Prostate gland (tissue), 2 donors: ENCODE measurements around the gene KCND3. TPM values are rescaled to one million over a fixed set of nuclear protein-coding genes. Genes with fewer than 3 reads are reported as not detected.

Source experiments
- DNase-seq: peaks from one replicate; pipeline ENCODE4 v3.0.0-alpha.2; 2019; ENCODE audit warnings: low spot score
- H3K27ac ChIP-seq, 2 donors: fragments of 200-600 bp; sonication (generic); 2 replicates each; pipeline ENCODE4 v1.5.1; 2017 to 2019
- H3K27me3 ChIP-seq: fragments of 200-600 bp; sonication (generic); replicated peaks from 2 replicates; pipeline ENCODE4 v1.5.1; 2019; ENCODE audit not compliant: insufficient read depth
- H3K36me3 ChIP-seq, 2 donors: fragments of 200-600 bp; sonication (generic); 1 replicate in 1 of 2; 2 replicates in 1 of 2; pipeline versions ENCODE4 v1.5.1 to v1.8.1; 2017 to 2019
- H3K4me1 ChIP-seq: fragments of 200-600 bp; sonication (generic); replicated peaks from 2 replicates; pipeline ENCODE4 v1.5.1; 2019
- H3K4me3 ChIP-seq, 2 donors: fragments of 200-600 bp; sonication (generic); 2 replicates each; pipeline ENCODE4 v1.5.1; 2017 to 2019
- H3K9me3 ChIP-seq: fragments of 200-600 bp; sonication (generic); 2 replicates; pipeline ENCODE4 v1.5.1; 2017
- POLR2A ChIP-seq: fragments of 450-650 bp; IDR thresholded peaks from one replicate; pipeline ENCODE4 v1.6.1; 2016; ENCODE audit warnings: antibody characterized with exemption, mild to moderate bottlenecking
- POLR2AphosphoS5 ChIP-seq: sonication (generic); formaldehyde crosslinking; IDR thresholded peaks from one replicate; pipeline ENCODE4 v1.6.1; 2017; ENCODE audit warnings: antibody characterized with exemption
- whole genome bisulfite sequencing: methylation state at CpG from one replicate; pipeline ENCODE4 v1.1.5; 2018; 5-methylcytosine and 5-hydroxymethylcytosine counted together
- intact Hi-C: fragments of 100-400 bp; cut with DNase I; formaldehyde crosslinking; loops from one replicate; pipeline ENCODE4 v1.14.2; 2022
- total RNA-seq, 2 donors: library from RNA; depleted of rRNA; stranded (reverse); fragments of >200 nt; gene quantifications; one replicate each; pipeline ENCODE4 v1.1.0, GENCODE V29; 2016
- TF ChIP-seq, protein P1 (sequence below), 4 experiments: fragments of 200-600 bp in 2 of 4; fragments of 450-650 bp in 2 of 4; sonication (generic) in 2 of 4; IDR thresholded peaks; 1 replicate in 3 of 4; 2 replicates in 1 of 4; pipeline ENCODE4 v1.5.1; 2016 to 2019; ENCODE audit warnings: antibody characterized with exemption in 4 of 4, mild to moderate bottlenecking in 2 of 4, moderate library complexity in 2 of 4

The KCND3 gene
- total RNA-seq, 2 donors from 2014 or later: 17.1 to 27.3 TPM

DNA sequence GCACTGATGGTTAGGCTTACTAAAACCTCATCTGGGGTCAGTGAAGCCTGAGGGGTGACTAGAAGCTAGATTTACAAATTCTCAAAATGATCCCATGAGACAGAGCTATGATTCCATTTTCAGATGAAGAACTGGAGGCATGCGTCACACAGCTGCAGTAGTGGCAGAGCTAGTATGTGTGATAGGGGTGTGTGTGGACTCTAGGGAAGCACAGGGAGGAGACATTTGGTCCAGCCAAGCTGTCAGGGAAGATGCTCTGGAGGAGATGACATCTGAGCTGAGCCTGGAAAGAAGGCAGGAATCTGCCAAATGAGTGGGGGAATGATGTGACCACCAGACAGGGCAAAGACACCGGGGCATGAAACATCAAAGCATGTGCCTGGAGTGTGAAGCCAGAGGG, 12.0 kb upstream of the KCND3 start:
- no peak for DNase-seq
- no peaks in the 10 kb centered on the region for H3K9me3 ChIP-seq
- no peak overlapping the region for H3K27ac ChIP-seq
- H3K27me3 ChIP-seq: no peaks in the 10 kb centered on the region
- 67% methylated on average over 2 of the region's 2 CpGs for whole genome bisulfite sequencing
- H3K4me1 ChIP-seq: no peaks in the 10 kb centered on the region
- H3K4me3 ChIP-seq: no peak overlapping the region
- H3K36me3 ChIP-seq: no peaks in the 10 kb centered on the region
- intact Hi-C loops: no loop called here
- TF ChIP-seq POLR2A (no peak), POLR2AphosphoS5 (no peak)
- TF ChIP-seq, protein P1, sequence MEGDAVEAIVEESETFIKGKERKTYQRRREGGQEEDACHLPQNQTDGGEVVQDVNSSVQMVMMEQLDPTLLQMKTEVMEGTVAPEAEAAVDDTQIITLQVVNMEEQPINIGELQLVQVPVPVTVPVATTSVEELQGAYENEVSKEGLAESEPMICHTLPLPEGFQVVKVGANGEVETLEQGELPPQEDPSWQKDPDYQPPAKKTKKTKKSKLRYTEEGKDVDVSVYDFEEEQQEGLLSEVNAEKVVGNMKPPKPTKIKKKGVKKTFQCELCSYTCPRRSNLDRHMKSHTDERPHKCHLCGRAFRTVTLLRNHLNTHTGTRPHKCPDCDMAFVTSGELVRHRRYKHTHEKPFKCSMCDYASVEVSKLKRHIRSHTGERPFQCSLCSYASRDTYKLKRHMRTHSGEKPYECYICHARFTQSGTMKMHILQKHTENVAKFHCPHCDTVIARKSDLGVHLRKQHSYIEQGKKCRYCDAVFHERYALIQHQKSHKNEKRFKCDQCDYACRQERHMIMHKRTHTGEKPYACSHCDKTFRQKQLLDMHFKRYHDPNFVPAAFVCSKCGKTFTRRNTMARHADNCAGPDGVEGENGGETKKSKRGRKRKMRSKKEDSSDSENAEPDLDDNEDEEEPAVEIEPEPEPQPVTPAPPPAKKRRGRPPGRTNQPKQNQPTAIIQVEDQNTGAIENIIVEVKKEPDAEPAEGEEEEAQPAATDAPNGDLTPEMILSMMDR (IDR thresholded peaks at IDR 0.05): no peak

DNA sequence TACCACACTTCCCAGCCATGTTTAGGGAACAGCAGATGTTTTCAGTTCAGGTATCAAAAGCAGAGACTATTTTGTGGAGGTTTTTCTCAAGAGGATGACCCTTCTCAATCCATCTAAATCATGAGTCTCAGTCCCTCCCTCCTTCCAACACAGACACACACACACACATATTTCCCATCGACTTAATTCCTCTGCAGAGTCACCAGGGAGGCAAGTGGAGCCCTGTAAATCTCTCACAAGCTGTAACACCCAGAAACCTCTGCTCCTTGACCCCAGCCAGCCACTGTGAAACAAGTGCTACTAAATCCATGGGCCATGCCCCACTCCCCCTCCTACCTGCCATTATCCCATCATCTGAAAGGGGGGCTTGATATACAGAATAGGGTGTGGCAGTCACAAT, 10.6 kb upstream of the KCND3 start:
- H3K36me3 ChIP-seq: no peaks in the 10 kb centered on the region
- no peak for DNase-seq
- no peak overlapping the region for H3K27ac ChIP-seq
- no peak overlapping the region for H3K4me3 ChIP-seq
- H3K4me1 ChIP-seq: no peaks in the 10 kb centered on the region
- 41% methylated on average over 1 of the region's 1 CpG for WGBS
- no peaks in the 10 kb centered on the region for H3K27me3 ChIP-seq
- TF ChIP-seq, protein P1 (IDR thresholded peaks at IDR 0.05): no peak
- TF ChIP-seq POLR2A: no peak
- TF ChIP-seq POLR2AphosphoS5: no peak
- intact Hi-C loops: no loop called here
- H3K9me3 ChIP-seq: no peaks in the 10 kb centered on the region

DNA sequence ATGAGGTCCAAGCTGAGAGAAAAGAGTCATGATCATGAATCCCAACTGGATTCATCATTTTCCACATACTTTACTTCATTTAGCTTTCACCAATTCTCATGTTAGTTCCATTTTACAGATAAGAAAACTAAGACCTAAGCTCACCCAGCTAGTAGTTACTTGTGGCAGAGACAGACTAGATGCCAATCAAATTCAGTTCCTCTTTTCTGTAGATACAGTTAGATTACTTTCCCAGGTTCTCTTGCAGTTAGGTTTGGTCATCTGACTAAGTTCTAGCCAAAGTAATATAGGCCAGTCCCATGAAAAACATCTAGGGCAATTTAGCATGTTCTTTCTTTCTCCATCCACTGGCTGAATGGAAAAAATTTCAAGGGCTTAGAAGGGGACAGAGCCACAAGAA, 8.9 kb upstream of the KCND3 start:
- intact Hi-C loops: loop anchor here (10.0 kb wide), 1 partner anchor 336 kb away; no protein-coding TSS in a partner anchor
- H3K36me3 ChIP-seq: no peaks in the 10 kb centered on the region

DNA sequence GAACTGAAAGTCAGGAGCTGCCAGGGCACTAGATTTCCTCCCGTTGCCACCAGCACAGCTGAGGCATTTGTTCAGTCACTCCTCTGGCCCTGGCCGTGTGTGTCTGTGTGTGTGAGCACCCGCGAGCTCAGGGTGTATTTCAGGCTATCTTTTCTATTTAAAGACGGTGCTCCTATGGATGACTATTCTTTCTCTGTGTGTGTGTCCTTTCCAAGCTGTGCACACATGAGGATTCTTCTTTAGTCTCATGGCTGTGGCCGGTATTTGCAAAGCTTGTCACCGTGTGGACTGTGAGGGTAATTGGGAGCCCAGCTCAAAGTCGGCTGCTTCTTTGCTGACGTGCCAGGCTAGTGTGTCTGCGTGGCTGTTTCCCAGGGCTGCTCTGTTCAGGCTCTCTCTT, 3.0 kb upstream of the KCND3 start:
- no peak for DNase-seq
- Histone ChIP-seq H3K27ac (no peak overlapping the region), H3K4me3 (no peak overlapping the region), H3K27me3 (no peaks in the 10 kb centered on the region), H3K36me3 (no peaks in the 10 kb centered on the region), H3K9me3 (no peaks in the 10 kb centered on the region), H3K4me1 (peaks cover 7% of the 10 kb centered on the region)
- intact Hi-C loops: loop anchor here (5.0 to 10.0 kb wide), 2 partner anchors 200 to 342 kb away; no protein-coding TSS in a partner anchor
- WGBS: 82% methylated on average over 10 of the region's 10 CpGs
- TF ChIP-seq, protein P1 (IDR thresholded peaks at IDR 0.05): no peak
- TF ChIP-seq POLR2A (no peak), POLR2AphosphoS5 (no peak)

More for the DNA sequence above, 8.9 kb upstream of the KCND3 start:
- no peak for DNase-seq
- Histone ChIP-seq H3K9me3 (no peaks in the 10 kb centered on the region), H3K4me1 (no peaks in the 10 kb centered on the region), H3K27me3 (no peaks in the 10 kb centered on the region), H3K27ac (no peak overlapping the region), H3K4me3 (no peak overlapping the region)
- TF ChIP-seq POLR2A (no peak), POLR2AphosphoS5 (no peak)
- TF ChIP-seq, protein P1 (IDR thresholded peaks at IDR 0.05): no peak

DNA sequence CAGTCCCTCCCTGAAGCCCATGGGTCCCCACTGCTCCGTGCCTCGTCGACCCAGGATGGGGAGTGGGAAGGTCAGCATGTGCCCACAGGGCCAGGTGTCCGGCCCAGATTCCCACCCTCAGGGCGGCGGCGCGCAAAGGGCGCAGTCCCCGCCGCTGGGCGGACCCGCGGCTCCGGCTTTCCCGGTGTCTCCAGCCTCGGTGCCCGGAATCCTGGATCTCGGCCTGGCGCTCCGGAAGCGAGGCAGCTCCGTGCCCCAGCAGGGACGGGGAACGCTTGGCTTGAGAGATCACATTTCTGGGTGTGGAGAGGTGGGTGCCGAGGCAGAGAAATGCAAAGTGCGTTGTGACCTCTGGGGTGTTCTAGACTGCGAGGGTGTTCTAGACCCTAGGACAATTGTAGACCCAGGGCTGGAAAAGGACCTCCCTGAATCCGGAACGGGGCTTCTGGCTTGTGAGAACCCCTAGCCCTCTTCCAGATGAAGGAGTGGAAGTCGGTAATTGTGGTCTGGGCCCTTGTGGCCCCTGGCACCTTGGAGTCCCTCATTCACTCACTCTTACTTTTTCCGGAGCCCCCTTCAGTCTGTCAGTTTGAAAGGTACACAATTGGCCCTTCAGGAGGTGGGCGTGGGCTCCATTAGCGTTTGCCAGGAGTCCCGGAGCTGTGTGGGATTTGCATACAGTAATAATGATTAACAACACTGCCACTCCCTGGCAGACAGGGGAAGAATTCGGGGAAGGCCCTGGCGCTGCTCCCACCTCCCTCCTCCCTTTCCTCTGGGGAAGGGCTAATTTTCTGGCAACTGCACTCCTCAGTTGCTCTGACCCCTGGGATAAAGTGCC, 1.6 kb upstream of the KCND3 start:
- DNase-seq: peak; percentile 87
- no peaks in the 10 kb centered on the region for H3K27me3 ChIP-seq
- intact Hi-C loops: loop anchor here (5.0 to 10.0 kb wide), 2 partner anchors 199 to 344 kb away; no protein-coding TSS in a partner anchor
- H3K36me3 ChIP-seq: no peaks in the 10 kb centered on the region
- H3K4me1 ChIP-seq: peaks cover 10% of the 10 kb centered on the region
- H3K9me3 ChIP-seq: no peaks in the 10 kb centered on the region
- WGBS: under 1% methylated on average over 36 of the region's 37 CpGs
- H3K4me3 ChIP-seq: peak overlapping the region; percentile 54 to 70
- TF ChIP-seq POLR2A (no peak), POLR2AphosphoS5 (peak; percentile 49)
- TF ChIP-seq, protein P1 (IDR thresholded peaks at IDR 0.05): peak in 3 of 4 experiments; percentile 60 to 73 (median 67)
- H3K27ac ChIP-seq: peak overlapping the region; percentile 74 to 80
